ENCODE measurements around the gene LCN2.
A peak's percentile ranks its signal among the peaks of the same experiment; 100 is the strongest.

LCN2 gene

GRCh38 chr9:128120061-128120740 lies 29.1 kb upstream of the LCN2 start:
- H3K4me3 ChIP-seq (ENCODE audit: low read length), result no peak overlapping the region
- TF ChIP-seq ZNF274 (IDR thresholded peaks at IDR 0.05; ENCODE audit: low read depth, low read length), result no peak

DNA sequence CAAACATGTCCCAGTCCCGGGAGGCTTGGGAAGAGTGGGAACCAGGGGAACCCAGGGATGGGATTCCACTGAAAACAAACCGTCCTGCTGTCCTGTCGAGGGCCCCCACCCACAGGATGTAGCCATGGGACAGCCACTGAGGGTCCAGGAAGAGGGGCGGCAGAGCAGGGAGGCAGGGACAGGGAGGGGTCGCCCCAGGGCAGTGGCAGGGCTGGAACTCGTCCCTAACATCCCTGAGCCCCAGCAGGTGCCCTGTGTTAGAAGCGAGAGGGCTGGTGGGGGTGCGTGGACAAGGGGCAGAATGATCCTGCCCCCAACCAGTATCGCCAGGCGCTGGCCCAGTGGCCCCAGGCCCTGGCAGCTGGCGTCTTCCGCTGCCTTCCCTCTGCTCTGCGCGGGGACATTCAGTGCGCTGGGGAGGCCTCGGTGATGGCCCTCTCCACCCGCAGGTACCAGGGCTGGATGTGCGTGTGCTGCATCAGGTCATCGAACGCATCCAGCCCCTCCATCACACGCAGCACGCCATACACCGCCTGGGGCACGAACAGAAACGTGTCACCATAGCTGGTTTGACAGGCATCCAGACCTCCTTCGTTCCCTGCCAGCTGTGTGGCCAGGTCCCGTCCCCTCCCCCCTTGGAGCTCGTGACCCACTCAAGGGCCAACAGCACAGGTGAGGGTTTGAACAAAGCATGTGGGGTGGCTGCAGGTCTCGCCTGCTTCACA lies 28.4 kb upstream of the LCN2 start:
- TF ChIP-seq ZNF274 (IDR thresholded peaks at IDR 0.05; ENCODE audit: low read depth, low read length), result no peak
- no peak overlapping the region for H3K4me3 ChIP-seq (ENCODE audit: low read length)

DNA sequence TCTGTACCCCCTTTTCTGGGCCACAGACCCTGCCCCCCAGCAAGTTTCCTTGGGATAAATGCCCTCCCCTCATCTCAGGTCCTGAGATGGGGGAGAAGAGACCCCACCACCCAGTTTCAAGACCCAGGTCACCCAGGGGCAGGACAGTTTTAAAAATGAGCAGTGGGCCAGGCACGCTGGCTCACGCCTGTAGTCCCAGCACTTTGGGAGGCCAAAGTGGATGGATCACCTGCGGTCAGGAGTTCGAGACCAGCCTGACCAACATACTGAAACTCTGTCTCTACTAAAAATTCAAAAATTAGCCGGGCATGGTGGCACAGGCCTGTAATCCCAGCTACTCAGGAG lies 27.8 kb upstream of the LCN2 start:
- TF ChIP-seq ZNF274 (IDR thresholded peaks at IDR 0.05; ENCODE audit: low read depth, low read length), result no peak
- H3K4me3 ChIP-seq (ENCODE audit: low read length), result no peak overlapping the region

GRCh38 chr9:128121924-128122808 lies 27.1 kb upstream of the LCN2 start:
- H3K4me3 ChIP-seq (ENCODE audit: low read length), result no peak overlapping the region
- no peak for TF ChIP-seq ZNF274 (IDR thresholded peaks at IDR 0.05; ENCODE audit: low read depth, low read length)

- no peak for TF ChIP-seq ZNF274 (IDR thresholded peaks at IDR 0.05; ENCODE audit: low read depth, low read length)
- no peak overlapping the region for H3K4me3 ChIP-seq (ENCODE audit: low read length)
Observed at GRCh38 chr9:128122809-128123175, 26.5 kb upstream of the LCN2 start.

GRCh38 chr9:128123451-128124080 lies 25.7 kb upstream of the LCN2 start:
- no peak for TF ChIP-seq ZNF274 (IDR thresholded peaks at IDR 0.05; ENCODE audit: low read depth, low read length)
- H3K4me3 ChIP-seq (ENCODE audit: low read length), result no peak overlapping the region

GRCh38 chr9:128124451-128124850 lies 24.8 kb upstream of the LCN2 start:
- no peak overlapping the region for H3K4me3 ChIP-seq (ENCODE audit: low read length)
- TF ChIP-seq ZNF274 (IDR thresholded peaks at IDR 0.05; ENCODE audit: low read depth, low read length), result no peak

- H3K4me3 ChIP-seq (ENCODE audit: low read length), result no peak overlapping the region
- no peak for TF ChIP-seq ZNF274 (IDR thresholded peaks at IDR 0.05; ENCODE audit: low read depth, low read length)
Observed at GRCh38 chr9:128124873-128125579, 24.2 kb upstream of the LCN2 start.

GRCh38 chr9:128125580-128126354 lies 23.5 kb upstream of the LCN2 start:
- H3K4me3 ChIP-seq (ENCODE audit: low read length), result peak overlapping the region; percentile 98
- TF ChIP-seq ZNF274 (IDR thresholded peaks at IDR 0.05; ENCODE audit: low read depth, low read length), result no peak

- H3K4me3 ChIP-seq (ENCODE audit: low read length), result peak within 1 kb of the TSS; percentile 98
- TF ChIP-seq ZNF274 (IDR thresholded peaks at IDR 0.05; ENCODE audit: low read depth, low read length), result no peak
Observed at GRCh38 chr9:128127568-128127989, 21.7 kb upstream of the LCN2 start, which contains the start of gene PTGES2. TSS of gene PTGES2 (minus strand) at chr9:128127729. CDS start at chr9:128127717, 12 bp downstream.

GRCh38 chr9:128127990-128128835 lies 21.0 kb upstream of the LCN2 start:
- no peak for TF ChIP-seq ZNF274 (IDR thresholded peaks at IDR 0.05; ENCODE audit: low read depth, low read length)
- peak overlapping the region; percentile 98 for H3K4me3 ChIP-seq (ENCODE audit: low read length)
